CD8-positive, alpha-beta memory T cell (primary cell): Measurements from ENCODE around the gene SFTPA2. TPM values are rescaled to one million over a fixed set of nuclear protein-coding genes. Genes with fewer than 3 reads are reported as not detected.

Experiments
- polyA plus RNA-seq: library from polyadenylated mRNA; unstranded; fragments of 300-500 nt; fragmentation: Illumina TruSeq; gene quantifications from one replicate; pipeline ENCODE4 v1.2.3, GENCODE V29; 2021
- total RNA-seq, 2 experiments: library from RNA; stranded (reverse); gene quantifications; one replicate each; pipeline ENCODE4 v1.2.3, GENCODE V29; 2021

The SFTPA2 gene
- total and polyA plus RNA-seq, 3 experiments from 2014 or later, result not detected

Other genes with a start within 250 kb of the SFTPA2 start
- 100 to 1,000 TPM; 173 to 181 TPM for gene PPIF, start 212.9 kb downstream of the SFTPA2 start, total RNA-seq
- 13.7 TPM for gene PPIF, start 212.9 kb downstream of the SFTPA2 start, polyA plus RNA-seq
- under 1 TPM; 0.83 to 1.00 TPM for gene ZCCHC24, start 114.8 kb downstream of the SFTPA2 start, total RNA-seq
- 1.4 TPM for gene ZCCHC24, start 114.8 kb downstream of the SFTPA2 start, polyA plus RNA-seq
- 1 to 10 TPM; 2.6 to 2.9 TPM for gene EIF5AL1, start 47.9 kb downstream of the SFTPA2 start, total RNA-seq
- gene EIF5AL1, start 47.9 kb downstream of the SFTPA2 start, polyA plus RNA-seq, result 0.16 TPM
- gene SFTPA1, start 50.5 kb upstream of the SFTPA2 start, total RNA-seq, result not detected
- gene SFTPA1, start 50.5 kb upstream of the SFTPA2 start, polyA plus RNA-seq, result not detected
- 1 to 10 TPM in 1 of 2 experiments, under 1 TPM in 1; 0.50 to 1.1 TPM for gene NUTM2B, start 142.8 kb upstream of the SFTPA2 start, total RNA-seq
- not detected for gene NUTM2B, start 142.8 kb upstream of the SFTPA2 start, polyA plus RNA-seq